HG03135 (cell line): Measurements from ENCODE around the gene ADI1.
"Not testable (repeated sequence)": the region's sequence is repeated elsewhere in the genome, so short reads cannot be mapped to it uniquely, and the experiment has no call there.

Source experiments
- ATAC-seq: cut with Tn5 transposase; IDR thresholded peaks from one replicate; pipeline ENCODE4 v1.9.1; 2021; ENCODE audit warnings: mild to moderate bottlenecking, moderate library complexity; ENCODE audit not compliant: unreplicated experiment

The ADI1 gene

DNA sequence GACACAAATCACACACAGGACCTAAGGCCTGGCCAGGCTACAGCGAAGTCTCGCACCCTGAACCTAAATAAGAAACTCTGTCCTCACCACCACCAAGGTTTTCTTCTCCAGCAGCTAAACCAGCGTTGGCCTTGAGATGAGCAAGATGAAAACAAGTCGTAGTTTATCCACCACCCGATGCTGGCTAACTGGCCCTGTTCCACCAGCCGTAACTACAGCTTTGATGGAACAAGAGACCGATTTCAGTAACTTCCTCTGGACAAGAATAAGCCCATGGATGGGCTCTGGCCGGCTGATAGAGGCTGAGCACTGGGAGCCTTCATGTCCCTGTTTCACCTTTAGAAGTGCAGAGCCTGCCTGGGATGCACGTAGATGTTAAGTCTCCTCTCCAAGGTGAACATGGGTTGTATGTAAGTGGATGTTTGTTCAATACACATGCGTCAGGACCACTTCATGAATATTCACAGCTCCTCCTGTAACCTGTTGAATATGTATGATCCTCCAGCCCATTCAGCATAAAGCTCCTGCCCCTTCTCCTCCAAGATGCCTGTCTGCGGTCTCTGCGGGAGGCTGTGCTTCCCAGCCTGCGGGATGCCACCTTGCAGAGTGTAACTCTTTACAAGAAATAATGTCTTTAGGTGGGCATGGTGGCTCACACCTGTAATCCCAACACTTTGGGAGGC is 24.2 kb downstream of the ADI1 start:
- ATAC-seq = no peak

- no peak for ATAC-seq
These were observed 25.7 kb downstream of the ADI1 start for GRCh38 chr2:3493615-3494007.

DNA sequence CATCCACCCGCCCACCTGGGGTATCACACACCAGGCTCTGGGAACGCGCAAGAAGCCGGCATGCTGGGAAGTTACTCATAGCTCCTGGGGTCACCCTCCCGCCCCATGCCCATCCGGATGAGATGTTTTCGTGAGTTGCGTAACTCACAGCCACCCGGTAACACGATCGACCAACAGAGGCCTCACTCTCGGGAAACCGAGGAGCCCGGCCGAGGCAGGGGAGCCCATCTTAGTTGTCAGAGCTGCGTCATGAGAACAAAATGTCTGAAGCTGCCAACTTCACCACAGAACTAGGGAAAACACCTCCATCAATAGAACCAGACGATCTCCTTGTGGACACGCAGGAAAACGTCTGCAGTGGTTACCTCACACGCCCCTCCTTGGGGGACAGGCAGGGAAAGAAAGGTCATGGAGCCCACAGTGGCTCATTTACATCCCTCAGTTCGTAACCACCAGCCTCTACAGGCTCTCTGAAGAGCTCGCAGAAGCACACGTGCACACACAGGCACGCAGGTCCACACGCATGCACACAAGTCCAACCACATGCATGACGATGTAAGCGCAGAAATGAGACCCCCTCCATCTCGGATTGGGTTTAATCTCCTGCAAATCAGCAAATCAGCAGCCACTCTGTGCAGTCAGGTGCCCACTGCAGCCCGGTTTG is 26.2 kb downstream of the ADI1 start:
- no peak for ATAC-seq

DNA sequence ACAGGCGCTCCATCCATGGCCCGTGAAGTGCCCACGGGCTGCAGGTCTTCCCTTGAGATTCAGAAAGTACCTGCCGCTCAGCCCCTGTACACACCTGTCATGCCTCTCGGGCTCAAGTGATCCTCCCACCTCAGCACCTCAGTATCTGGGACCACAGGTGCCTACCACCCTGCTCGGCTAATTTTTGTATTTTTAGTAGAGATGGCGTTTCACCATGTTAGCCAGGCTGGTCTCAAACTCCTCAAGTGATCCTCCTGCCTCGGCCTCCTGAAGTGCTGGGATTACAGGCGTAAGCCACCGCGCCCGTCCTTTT is 26.9 kb downstream of the ADI1 start:
- ATAC-seq = not testable (repeated sequence)

DNA sequence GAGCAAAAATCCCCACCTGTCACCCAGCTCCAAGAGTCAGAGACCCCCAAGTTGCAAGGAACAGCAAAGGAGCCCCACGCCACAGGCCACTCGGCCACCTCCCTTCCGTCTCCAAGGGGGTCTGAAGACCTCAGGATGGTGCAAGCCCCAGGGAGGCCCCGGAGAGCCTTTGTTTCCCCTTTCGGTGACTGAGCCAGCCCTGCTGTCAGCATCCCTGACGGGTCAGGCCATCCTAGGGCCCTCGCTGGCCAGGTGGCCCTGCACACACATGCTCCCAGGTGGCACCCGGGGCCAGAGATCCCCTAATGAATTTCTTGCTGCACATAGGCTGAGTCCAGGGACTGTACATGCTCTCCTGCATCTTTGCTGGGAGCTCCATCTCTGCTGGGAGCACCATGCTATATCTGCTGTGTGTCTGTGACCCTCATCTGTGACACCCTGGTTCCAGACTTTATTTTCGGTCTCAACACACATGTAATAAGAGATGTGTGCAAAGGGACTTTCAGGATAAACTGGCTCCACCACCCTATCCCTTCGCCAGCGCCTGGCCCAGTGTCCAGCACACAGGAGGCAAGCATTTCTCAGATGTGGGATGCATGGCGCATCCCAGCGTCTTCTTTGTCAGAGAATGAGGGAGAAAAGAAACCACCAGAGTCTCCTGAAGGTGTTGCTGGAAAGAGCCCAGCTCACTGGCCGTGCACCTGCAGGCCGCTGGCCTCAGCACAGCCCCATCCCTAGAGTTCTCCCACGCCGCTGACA is 27.4 kb downstream of the ADI1 start:
- no peak for ATAC-seq

DNA sequence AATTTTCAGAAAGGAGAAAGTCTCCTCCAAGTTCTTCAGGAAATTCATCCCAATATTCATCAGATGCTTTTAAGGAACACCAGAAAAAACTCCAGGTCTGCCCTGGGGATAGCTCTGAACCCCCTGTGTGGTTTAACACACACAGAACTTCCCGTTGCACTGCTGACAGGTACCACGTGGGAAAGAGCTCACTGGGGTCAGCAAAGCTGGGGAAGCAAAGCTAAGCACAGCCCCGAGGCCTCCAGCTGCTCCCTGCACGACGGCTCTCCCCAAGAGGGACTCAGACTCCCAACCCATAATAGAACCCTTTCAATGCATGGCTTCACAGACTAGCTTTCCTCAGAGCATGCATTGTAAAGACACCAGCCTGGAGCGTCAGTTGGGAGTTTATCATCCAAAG is 28.0 kb downstream of the ADI1 start:
- no peak for ATAC-seq

DNA sequence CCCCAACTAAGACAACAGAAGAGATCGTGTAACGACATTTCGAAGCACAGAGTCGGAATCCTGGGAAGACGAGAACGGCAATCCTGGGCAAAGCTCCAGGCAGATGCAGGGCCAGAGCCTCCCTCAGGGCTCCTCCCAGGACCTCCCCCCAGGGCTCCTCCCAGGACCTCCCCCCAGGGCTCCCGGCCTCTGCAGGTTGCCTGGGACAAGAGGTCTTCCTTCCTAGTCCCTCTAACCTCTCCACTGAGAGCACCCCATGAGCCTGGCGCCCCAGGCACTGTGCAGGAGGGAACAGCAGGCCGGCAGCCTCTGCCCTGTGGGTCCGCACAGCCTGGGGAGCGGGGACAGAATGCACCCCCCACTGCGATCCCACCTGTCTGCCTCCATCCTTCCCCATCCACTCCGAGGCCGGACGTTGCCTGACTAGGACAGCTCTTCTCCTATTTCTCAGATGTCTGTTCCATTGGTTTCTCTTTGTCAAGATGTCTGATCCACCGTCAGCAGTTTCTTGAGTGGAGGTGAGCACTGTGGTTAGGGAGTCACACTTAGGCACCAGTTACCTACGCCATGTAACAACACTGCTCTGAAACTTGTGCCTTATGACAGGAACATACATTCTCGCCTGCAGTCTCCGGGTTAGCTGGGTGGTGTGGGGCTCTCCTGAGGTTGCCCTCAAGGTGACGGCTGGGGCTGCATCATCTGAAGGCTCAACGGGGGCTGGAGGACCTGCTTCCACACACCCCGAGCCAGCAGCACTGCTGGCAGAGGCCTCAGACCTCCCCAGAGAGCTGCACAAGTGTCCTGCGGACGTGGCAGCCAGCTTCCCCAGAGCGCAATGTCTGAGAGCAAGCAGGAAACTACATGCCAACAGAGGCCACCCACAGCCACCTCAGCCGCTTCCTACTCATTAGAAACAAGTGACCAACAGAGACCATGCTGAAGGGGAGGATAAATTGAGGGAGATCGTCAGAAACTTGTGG is 28.9 kb downstream of the ADI1 start:
- ATAC-seq = no peak

- no peak for ATAC-seq
These were observed 29.6 kb downstream of the ADI1 start for GRCh38 chr2:3489764-3490115.

DNA sequence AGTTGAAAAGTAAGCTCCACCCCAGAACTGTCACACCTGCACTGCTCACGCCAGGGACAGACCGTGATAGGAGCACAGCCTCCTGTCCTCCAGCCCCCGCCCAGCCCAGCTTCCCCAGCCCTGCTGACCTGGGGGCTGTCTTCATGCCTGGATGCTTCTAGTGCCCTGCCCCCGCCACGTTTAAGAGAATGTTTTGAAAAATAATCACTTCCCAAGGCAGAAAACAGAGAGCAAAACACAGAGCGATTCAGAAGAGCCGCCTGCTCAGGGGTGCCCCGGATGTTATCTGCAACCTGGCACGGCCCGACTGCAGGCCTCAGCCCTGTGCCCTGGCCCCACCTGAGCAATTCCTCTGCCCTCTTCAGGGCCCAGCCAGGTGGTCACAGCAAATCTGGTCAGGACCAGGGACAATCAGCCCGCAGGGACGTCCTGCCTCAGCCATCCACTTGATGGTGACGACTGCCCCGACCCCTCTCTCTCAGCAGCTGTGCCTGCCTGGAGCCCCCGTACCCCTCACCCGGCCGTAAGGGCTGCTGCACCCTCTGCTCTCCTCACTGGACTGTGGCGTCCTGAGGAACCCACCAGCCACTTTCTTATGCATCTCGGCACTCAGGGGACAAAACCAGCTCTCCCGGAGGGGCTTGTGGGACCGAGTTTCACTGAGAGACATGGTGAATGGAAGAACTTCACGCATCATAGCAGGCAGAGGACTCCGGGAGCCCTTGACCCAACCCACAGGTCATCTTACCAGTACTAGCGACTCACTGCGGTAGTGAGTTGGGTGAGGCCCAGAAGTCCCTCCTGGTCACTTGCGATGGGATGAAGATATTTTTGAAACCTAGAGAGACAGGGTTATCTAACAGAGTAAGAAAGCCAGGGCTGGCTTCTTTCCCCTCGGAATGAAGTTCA is 30.2 kb downstream of the ADI1 start:
- no peak for ATAC-seq

GRCh38 chr2:3488061-3488531 is 31.2 kb downstream of the ADI1 start:
- ATAC-seq = no peak

DNA sequence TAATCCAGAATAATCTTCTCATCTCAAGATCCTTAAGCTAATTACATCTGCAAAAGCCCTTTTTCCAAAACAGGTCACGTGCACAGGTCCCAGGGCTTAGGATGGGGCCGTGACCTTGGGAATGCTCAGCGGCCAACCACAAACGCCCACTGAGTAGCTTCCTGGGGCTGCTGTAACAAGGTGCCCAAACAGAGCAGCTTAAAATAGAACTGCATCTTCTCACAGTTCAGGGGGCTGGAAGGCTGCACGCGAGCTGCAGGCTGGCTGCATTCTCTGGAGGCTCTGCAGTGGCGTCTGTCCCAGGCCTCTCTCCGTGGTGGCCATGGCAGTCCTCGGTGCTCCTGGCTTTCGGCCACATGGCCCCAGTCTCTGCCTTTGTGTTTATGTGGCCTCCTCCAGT is 31.9 kb downstream of the ADI1 start:
- no peak for ATAC-seq

GRCh38 chr2:3487028-3487425 is 32.3 kb downstream of the ADI1 start:
- ATAC-seq = no peak

DNA sequence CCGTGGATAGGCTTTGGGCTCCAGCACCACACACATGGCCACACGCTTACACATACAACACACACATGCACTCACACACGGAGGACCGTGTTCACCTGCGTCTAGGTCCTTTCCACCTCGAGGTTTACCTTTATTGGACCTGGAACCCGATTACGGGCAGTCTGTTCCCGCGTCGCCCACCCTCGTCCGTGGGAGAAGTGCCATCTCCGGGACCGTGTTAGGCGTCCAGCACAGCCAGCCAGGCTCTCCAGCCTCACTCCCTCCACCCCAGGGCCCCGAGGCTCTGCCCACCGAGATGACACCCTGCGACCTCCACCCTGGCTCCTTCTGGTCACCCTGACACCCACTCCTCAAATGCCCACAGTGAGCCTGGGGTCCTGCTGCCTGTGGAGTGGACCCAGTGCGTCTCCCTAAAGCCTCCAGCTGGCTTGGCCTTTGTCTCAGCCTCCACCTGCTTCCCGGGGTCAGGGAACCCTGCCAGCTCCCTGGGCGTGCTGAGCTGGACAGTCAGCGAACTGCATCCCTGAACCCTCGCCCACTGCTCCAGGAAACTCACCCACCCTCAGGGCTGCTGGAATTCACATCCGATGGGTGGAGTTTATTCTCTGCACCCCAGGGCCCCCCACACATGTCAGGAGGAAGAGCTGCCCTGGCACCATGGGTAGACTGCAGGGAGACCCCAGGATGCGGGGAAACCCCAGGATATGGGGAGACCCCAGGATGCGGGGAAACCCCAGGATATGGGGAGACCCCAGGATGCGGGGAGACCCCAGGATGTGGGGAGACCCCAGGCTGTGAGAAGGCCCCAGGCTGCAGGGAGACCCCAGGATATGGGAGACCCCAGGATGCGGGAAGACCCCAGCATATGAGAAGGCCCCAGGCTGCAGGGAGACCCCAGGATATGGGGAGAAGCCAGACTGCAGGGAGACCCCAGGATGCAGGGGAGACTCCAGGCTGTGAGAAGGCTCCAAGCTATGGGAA is 33.0 kb downstream of the ADI1 start:
- ATAC-seq = no peak

DNA sequence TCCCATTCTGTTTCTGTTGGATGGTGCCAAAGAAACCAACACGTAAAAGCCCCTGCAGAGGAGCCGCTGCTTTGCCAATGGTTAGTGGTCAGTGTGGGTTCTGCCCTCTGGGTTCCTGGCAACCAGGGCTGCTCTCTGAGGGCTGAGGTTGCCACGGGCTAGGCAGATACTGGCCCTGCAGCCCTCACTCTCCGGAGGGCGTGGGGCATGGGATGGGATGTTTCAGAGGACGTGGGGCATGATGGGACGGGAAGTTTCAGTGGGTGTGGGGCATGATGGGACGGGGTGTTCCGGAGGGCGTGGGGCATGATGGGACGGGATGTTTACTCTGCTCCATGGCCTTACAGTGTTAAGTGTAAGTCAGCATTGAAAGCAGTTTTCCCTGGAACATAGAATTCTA is 34.2 kb downstream of the ADI1 start:
- ATAC-seq = no peak

DNA sequence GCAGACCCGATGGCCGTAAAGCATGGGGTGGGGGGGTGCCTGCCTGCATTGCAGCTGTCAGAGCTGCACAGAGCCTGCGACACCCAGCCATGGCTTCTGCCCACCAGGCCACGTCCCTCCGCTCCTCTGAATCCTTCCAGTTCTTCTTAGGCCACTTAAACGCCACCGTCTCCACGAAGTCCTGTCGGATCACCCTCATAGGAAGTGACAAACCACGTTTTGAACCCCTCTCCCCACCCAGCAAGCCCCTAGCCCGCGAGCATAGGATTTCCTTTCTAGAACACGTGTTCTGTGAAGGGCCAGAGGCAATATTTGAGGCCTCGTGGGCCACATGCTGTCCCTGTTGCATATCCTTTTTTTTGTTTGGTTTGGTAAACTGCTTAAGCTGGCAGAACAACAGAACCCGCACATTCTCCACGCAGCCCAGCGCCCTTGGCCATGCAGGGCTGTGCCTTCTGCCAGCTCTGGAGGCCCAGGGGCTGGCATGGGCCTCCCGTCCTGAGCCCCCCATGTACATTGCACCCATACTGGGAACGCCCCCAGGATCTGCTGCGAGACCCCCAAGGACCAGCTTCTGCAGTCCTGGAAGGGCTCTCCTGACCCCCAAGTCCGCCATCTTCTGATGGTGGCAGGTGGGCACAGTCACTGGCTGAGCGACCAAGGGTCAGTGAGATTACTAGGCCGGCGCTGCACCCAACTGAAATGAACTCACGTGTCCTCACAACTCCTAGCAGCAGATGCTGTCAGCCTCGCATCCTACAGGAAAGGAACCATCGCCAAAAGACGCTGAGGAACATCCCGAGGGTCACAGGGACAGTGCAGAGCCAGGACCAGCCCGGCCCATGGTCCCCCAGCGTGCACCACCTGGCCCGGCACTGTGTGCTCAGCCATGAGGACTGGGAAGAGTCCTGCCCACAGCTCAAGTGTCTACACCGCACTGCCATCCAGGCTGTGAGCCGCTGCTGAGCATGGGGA is 35.1 kb downstream of the ADI1 start:
- no peak for ATAC-seq

GRCh38 chr2:3483227-3483985 is 35.9 kb downstream of the ADI1 start:
- ATAC-seq = no peak

GRCh38 chr2:3482363-3482821 is 36.9 kb downstream of the ADI1 start:
- no peak for ATAC-seq
